Prostate gland (tissue), 2 donors: ENCODE data around the gene SERPINB10.

Experiments
- POLR2AphosphoS5 ChIP-seq: sonication (generic); formaldehyde crosslinking; IDR thresholded peaks from one replicate; pipeline ENCODE4 v1.6.1; 2017; ENCODE audit warnings: antibody characterized with exemption
- TF ChIP-seq, protein P1 (sequence below), 4 experiments: fragments of 200-600 bp in 2 of 4; fragments of 450-650 bp in 2 of 4; sonication (generic) in 2 of 4; IDR thresholded peaks; 1 replicate in 3 of 4; 2 replicates in 1 of 4; pipeline ENCODE4 v1.5.1; 2016 to 2019; ENCODE audit warnings: antibody characterized with exemption in 4 of 4, mild to moderate bottlenecking in 2 of 4, moderate library complexity in 2 of 4

DNA sequence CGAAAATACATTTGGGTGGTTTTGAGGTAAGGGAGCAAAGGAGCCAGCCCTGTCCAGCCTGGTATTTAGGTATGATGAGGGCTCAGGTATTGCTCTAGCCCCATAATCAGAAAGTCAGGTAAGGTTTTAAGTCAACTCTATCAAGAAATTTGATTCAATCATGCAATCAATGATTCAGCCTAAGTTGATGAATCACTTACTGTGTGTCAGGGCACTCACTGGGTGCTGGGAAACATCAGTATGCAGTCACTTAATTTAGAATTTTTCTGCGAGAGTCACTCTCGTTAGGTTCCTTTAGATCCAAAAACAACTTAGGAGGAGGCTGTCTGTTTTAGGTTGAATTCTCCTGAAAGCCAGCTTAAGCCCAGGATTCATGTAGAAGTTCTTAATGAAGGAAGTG, 37.9 kb upstream of the SERPINB10 start:
- TF ChIP-seq, protein P1, sequence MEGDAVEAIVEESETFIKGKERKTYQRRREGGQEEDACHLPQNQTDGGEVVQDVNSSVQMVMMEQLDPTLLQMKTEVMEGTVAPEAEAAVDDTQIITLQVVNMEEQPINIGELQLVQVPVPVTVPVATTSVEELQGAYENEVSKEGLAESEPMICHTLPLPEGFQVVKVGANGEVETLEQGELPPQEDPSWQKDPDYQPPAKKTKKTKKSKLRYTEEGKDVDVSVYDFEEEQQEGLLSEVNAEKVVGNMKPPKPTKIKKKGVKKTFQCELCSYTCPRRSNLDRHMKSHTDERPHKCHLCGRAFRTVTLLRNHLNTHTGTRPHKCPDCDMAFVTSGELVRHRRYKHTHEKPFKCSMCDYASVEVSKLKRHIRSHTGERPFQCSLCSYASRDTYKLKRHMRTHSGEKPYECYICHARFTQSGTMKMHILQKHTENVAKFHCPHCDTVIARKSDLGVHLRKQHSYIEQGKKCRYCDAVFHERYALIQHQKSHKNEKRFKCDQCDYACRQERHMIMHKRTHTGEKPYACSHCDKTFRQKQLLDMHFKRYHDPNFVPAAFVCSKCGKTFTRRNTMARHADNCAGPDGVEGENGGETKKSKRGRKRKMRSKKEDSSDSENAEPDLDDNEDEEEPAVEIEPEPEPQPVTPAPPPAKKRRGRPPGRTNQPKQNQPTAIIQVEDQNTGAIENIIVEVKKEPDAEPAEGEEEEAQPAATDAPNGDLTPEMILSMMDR (IDR thresholded peaks at IDR 0.05) = no peak
- no peak for TF ChIP-seq POLR2AphosphoS5
